Loucy (cell line): ENCODE data around the gene OXTR.

Experiments
- EZH2phosphoT487 ChIP-seq: fragments of 200-600 bp; IDR thresholded peaks from 2 replicates; pipeline ENCODE4 v1.6.1; 2018; ENCODE audit warnings: antibody characterized with exemption, mild to moderate bottlenecking, moderate library complexity, borderline replicate concordance
- TF ChIP-seq, protein P1 (sequence below): fragments of 200-600 bp; sonication (generic); conservative IDR thresholded peaks from 2 replicates; pipeline ENCODE4 v1.5.1; 2014; ENCODE audit warnings: mild to moderate bottlenecking, antibody characterized with exemption, low read length

DNA sequence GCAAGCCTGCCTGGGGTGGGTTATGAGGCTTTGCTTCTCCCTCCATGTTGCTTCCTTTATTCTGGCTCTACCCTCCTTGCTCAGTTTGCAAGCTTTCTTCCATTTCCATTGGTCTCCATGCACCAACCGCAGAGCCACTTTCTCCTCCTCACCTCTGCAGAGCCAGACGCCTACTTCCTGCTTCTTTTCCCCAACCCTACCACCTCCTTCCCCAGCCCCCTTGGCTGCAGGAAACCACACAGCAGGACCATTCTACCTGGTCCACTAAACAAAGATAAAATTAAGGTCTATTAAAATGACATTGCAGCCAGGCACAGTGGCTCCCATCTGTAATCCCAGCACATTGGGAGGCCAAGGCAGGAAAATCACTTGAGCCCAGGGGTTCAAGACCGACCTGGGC lies 45.8 kb downstream of the OXTR start:
- TF ChIP-seq, protein P1, sequence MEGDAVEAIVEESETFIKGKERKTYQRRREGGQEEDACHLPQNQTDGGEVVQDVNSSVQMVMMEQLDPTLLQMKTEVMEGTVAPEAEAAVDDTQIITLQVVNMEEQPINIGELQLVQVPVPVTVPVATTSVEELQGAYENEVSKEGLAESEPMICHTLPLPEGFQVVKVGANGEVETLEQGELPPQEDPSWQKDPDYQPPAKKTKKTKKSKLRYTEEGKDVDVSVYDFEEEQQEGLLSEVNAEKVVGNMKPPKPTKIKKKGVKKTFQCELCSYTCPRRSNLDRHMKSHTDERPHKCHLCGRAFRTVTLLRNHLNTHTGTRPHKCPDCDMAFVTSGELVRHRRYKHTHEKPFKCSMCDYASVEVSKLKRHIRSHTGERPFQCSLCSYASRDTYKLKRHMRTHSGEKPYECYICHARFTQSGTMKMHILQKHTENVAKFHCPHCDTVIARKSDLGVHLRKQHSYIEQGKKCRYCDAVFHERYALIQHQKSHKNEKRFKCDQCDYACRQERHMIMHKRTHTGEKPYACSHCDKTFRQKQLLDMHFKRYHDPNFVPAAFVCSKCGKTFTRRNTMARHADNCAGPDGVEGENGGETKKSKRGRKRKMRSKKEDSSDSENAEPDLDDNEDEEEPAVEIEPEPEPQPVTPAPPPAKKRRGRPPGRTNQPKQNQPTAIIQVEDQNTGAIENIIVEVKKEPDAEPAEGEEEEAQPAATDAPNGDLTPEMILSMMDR = no peak
- no peak for TF ChIP-seq EZH2phosphoT487
